Spinal cord (tissue), 10 donors: ENCODE data around the gene LGALS14. TPM values are rescaled to one million over a fixed set of nuclear protein-coding genes. Genes with fewer than 3 reads are reported as not detected.
"Not testable (repeated sequence)": the region's sequence is repeated elsewhere in the genome, so short reads cannot be mapped to it uniquely, and the experiment has no call there.

ENCODE experiments used
- DNase-seq, 6 donors: peaks; one replicate each; pipeline versions ENCODE4 v3.0.0 to v3.0.0-alpha.2; 2013 to 2015; ENCODE audit warnings: low spot score in 6 of 6, low read depth in 4 of 6
- H3K27ac ChIP-seq: one replicate; pipeline ENCODE4 v1.5.1; 2013; ENCODE audit warnings: low read depth, low read length, control low read depth
- H3K27me3 ChIP-seq: one replicate; pipeline ENCODE4 v1.6.1; 2013; ENCODE audit warnings: low read length; ENCODE audit not compliant: control insufficient read depth, insufficient read depth
- H3K36me3 ChIP-seq: one replicate; pipeline ENCODE4 v1.6.1; 2013; ENCODE audit warnings: low read length; ENCODE audit not compliant: control insufficient read depth, insufficient read depth
- H3K4me1 ChIP-seq: one replicate; pipeline ENCODE4 v1.6.1; 2013; ENCODE audit warnings: low read length; ENCODE audit not compliant: control insufficient read depth, insufficient read depth
- H3K4me3 ChIP-seq: one replicate; pipeline ENCODE4 v1.5.1; 2013; ENCODE audit warnings: low read depth, low read length, control low read depth
- H3K9me3 ChIP-seq: one replicate; pipeline ENCODE4 v1.6.1; 2013; ENCODE audit warnings: low read length; ENCODE audit not compliant: control insufficient read depth, insufficient read depth
- WGBS: methylation state at CpG from one replicate; pipeline ENCODE4 v1.1.5; 2013; ENCODE audit warnings: missing lambda C conversion rate; ENCODE audit not compliant: insufficient coverage; 5-methylcytosine and 5-hydroxymethylcytosine counted together
- polyA plus RNA-seq, 2 donors: library from polyadenylated mRNA; unstranded; fragments of 120-200 nt; gene quantifications; one replicate each; pipeline ENCODE4 v1.2.1, GENCODE V29; 2013; ENCODE audit not compliant: insufficient read length in 2 of 2
- total RNA-seq, 2 donors: library from RNA; depleted of rRNA in 1 of 2; stranded (reverse); fragments of 120-200 nt in 1 of 2; fragments of >200 nt in 1 of 2; gene quantifications; one replicate each; pipeline versions ENCODE4 v1.2.3 to v1.2.4, GENCODE V29; 2013 to 2014
- donor health status: healthy.

LGALS14 gene
- total and polyA plus RNA-seq, 4 donors, result 0.28 to 0.57 (median 0.35) TPM; not detected in 1

DNA sequence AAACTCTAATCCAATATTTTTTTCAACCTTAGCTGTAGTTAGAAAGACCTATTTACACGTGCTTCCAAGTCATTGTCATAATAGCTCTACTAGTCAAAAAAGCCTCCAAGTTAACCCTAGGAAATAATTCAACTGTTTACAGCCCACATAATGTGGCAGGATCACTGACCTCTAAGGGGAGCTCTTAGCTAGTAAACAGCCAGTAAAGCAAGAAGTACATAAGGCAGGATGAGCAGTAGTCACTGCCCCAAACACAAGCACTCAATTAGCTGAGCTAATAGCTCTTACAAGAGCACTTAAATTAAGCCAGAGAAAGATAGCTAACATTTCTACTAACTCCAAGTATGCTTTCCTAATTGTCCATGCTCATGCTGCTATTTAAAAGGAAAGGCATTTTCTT is 30.4 kb upstream of the LGALS14 start:
- peak in 1 of 6 donors; percentile 1 for DNase-seq
- WGBS, result no CpG with 5 or more reads among the region's 1 CpG
- H3K27ac ChIP-seq, H3K9me3 ChIP-seq, H3K4me3 ChIP-seq, H3K36me3 ChIP-seq, H3K27me3 ChIP-seq, H3K4me1 ChIP-seq: not testable (repeated sequence)

DNA sequence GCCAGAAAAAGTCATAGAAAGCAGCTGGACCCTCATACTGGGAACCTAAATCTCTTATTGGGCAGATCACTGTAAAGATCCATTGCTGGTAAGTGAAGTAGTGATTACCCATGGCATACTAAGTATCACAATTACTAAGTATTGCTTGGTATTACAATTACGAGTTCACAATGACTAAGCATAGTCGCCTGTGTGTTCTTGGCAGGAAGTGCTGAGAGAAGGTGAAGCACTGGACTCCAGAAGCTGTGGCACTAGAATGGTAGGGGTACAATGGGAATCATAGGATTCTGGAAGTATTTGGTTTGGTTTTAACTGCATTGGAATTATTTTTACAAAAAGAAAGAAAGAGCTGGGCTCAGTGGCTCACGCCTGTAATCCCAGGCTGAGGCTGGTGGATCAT is 28.3 kb upstream of the LGALS14 start:
- H3K4me3 ChIP-seq, result no peak overlapping the region
- H3K9me3 ChIP-seq, result no peaks in the 10 kb centered on the region

DNA sequence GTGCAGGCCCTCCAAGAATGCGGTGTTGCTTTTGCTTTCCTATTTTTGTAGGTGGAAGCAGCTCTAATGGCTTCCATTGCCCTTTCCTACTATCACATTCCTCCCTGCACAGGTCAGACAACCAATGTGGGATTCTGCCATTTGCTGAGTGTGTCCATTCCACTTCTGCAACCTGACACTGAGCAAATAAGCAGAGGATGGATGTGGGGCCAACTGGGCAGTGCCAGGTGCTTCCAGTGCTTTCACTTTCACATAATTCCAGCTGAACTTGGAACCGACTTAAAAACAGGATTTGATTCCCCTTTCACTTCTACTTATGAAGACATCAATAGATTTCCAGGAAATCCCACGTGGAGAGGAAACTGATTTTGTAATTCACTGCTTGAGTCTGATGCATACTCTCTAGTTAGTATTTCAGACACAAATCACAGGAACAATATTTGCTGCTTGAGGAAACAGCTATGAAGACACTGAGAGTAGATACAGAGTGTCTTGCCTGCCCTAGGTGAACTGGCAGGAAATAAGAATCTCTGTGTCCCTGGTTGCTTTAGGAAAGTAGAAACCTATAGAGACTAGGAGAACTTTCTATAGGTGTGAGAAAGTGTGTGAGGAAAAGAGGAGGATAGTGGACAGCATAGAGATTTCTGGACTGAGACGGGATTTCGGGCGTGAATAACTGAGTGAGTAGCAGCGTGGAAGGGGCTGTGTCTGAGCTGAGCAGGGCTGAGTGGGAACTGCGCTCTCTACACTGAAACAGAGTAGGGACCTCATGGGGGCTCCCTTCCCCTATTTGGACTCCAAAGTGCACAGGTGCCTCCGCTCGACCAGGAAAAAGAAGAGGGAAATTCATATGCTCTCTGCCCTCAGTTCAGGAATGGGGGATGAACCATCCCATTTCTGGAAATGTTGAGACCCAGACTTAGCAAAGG is 26.1 kb upstream of the LGALS14 start:
- DNase-seq, result no peak
- H3K27ac ChIP-seq, result no peak overlapping the region
- 74% methylated on average over 5 of the region's 10 CpGs for WGBS
- no peaks in the 10 kb centered on the region for H3K4me1 ChIP-seq
- H3K9me3 ChIP-seq, result no peaks in the 10 kb centered on the region
- H3K36me3 ChIP-seq, result no peaks in the 10 kb centered on the region
- peaks cover 5% of the 10 kb centered on the region for H3K27me3 ChIP-seq
- H3K4me3 ChIP-seq, result no peak overlapping the region

More for the DNA sequence above, 28.3 kb upstream of the LGALS14 start:
- H3K27ac ChIP-seq, result no peak overlapping the region
- H3K36me3 ChIP-seq, result no peaks in the 10 kb centered on the region
- WGBS, result no CpG with 5 or more reads among the region's 3 CpGs
- peaks cover 5% of the 10 kb centered on the region for H3K27me3 ChIP-seq
- no peak for DNase-seq
- H3K4me1 ChIP-seq, result no peaks in the 10 kb centered on the region

DNA sequence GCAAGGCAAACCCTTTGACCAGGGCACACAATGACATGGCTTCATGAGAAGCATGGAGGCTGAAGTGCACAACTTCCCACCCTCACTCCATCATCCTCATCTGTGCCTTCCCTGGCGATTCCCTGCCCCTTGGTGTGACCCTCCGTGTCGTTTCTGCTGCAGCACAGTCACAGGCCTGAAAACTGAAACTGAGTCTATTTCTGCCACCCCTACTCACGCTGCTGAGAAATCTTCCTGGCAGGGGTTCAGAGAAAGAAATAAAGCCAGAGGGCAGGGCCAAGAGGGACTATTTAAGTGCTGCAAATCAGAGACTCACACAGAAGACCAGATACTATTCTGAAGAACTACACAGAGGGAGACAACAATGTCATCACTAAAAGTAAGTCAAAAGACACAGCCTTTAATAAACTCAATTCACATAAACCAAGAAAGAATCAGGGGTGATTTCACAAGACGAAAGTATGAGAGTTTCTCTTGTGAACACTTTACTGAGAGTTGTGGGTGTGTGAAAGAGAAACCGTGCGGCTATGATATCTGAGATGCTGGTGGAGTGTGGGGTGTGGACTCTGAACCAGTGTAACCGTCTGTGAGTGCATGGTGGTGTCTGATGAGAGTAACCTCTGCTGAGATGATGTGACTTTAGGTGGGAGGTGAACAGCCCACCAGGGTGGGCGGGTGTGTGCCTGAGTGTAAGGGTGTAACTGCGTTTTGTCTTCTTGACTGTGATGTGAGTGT is 25.1 kb upstream of the LGALS14 start:
- DNase-seq, result no peak

DNA sequence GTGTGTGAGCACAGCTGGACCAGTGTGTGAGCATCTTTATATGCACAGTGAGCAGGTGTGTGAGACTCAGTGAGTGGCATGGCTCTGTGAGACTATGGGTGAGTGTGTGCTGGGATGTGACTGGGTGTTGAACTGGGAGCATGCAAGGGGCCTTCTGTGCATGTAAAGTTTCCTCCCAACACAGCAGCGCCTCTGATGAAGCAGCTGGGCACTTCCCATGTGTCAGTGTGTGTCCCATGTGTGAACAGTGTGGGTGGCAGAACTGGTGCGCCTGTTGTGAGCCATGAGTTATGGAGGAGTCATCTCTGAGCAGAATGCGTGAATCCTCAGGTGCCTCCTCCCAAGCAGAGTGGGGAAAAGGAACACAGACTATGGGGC is 24.5 kb upstream of the LGALS14 start:
- H3K27me3 ChIP-seq, result peaks cover 5% of the 10 kb centered on the region
- H3K4me3 ChIP-seq, result no peak overlapping the region
- DNase-seq, result no peak
- 90% methylated on average over 3 of the region's 3 CpGs for WGBS
- H3K36me3 ChIP-seq, result no peaks in the 10 kb centered on the region
- no peak overlapping the region for H3K27ac ChIP-seq
- H3K9me3 ChIP-seq, result no peaks in the 10 kb centered on the region
- no peaks in the 10 kb centered on the region for H3K4me1 ChIP-seq

More for the DNA sequence above, 25.1 kb upstream of the LGALS14 start:
- no peak overlapping the region for H3K4me3 ChIP-seq
- peaks cover 5% of the 10 kb centered on the region for H3K27me3 ChIP-seq
- H3K9me3 ChIP-seq, result no peaks in the 10 kb centered on the region
- no peak overlapping the region for H3K27ac ChIP-seq
- no peaks in the 10 kb centered on the region for H3K4me1 ChIP-seq
- 62% methylated on average over 6 of the region's 10 CpGs for WGBS
- H3K36me3 ChIP-seq, result no peaks in the 10 kb centered on the region

DNA sequence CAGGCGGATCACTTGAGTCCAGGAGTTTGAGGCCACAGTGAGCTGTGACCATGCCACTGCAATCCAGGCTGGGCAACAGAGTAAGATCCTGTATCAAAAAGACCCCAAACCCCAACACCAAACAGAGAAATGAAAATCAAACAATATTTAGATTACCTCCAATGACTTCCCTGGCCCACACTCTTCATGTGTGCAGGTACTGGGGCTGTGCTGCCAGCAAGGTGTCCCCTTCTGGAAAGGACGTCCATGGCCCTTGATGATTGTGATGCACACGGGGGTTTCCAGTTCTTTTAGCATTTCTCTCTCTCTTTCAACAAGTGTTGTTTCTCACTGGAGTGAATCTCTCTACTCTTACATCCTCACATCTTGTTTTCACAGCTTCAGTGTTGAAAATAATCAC is 23.7 kb upstream of the LGALS14 start:
- no peaks in the 10 kb centered on the region for H3K36me3 ChIP-seq
- peaks cover 3% of the 10 kb centered on the region for H3K27me3 ChIP-seq
- WGBS, result 72% methylated on average over 2 of the region's 3 CpGs
- no peaks in the 10 kb centered on the region for H3K9me3 ChIP-seq
- H3K4me1 ChIP-seq, result no peaks in the 10 kb centered on the region
- no peak overlapping the region for H3K27ac ChIP-seq
- H3K4me3 ChIP-seq, result no peak overlapping the region
- no peak for DNase-seq

DNA sequence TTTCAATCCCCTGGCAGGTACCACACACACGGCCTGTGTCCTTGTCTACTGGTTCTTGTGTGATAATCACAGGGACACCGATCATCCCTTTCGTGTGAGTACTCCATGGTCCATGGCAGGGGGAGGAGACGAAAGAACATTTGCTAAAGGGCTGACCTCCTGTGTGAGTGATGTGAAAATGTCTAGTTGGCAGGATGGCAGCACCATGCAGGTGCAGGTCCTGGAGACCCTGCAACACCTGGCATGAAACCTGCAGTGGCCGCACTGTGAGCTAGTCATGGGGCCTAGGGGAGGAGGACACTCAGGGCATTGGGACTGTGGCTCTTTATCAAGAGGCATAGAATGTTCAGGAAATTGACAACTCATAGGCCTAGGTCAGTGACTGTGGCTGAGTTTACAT is 22.9 kb upstream of the LGALS14 start:
- H3K4me3 ChIP-seq, result no peak overlapping the region
- WGBS, result 78% methylated on average over 5 of the region's 5 CpGs
- H3K9me3 ChIP-seq, result no peaks in the 10 kb centered on the region

DNA sequence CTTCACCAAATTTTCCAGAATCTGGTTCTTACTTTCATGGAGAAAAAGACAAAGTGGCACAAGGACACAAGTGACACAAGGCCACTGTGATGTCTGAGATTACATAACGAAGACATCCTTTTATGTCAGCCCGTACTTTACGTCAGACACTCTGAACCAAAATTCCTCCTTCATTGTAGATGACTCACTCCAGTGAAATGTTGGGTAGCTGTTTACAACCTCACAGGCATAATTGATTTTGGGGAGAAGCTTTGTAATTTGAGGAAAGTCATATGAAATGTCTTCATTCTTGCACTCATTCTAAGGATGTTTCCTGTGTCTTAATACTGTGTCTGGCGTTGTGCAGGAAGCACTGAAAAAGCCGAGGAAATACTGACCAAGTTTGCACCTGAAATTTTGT is 20.0 kb upstream of the LGALS14 start:
- no peaks in the 10 kb centered on the region for H3K27me3 ChIP-seq
- no peak overlapping the region for H3K27ac ChIP-seq
- H3K36me3 ChIP-seq, result no peaks in the 10 kb centered on the region
- no peaks in the 10 kb centered on the region for H3K9me3 ChIP-seq
- no peak for DNase-seq
- WGBS, result 65% methylated on average over 2 of the region's 5 CpGs
- no peaks in the 10 kb centered on the region for H3K4me1 ChIP-seq
- H3K4me3 ChIP-seq, result no peak overlapping the region

More for the DNA sequence above, 22.9 kb upstream of the LGALS14 start:
- H3K36me3 ChIP-seq, result no peaks in the 10 kb centered on the region
- H3K4me1 ChIP-seq, result no peaks in the 10 kb centered on the region
- no peak for DNase-seq
- no peak overlapping the region for H3K27ac ChIP-seq
- no peaks in the 10 kb centered on the region for H3K27me3 ChIP-seq

DNA sequence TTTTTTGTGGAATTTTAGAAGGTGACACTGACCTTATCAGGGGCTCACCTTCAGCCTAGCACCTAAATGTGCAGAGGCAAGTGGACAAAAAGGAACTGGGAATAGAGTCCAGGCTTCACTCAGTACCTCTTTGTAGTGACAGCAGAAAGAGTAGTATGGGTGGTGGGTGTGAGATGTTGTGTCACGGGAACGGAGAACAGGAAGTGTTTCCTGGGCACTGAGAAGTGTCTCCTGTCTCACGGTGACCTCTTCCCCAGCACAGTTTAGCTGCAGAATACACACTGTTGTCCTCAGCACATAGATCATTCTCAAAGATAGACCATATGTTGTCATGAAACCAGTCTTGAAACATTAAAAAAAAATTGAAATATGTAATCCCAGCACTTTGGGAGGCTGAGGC is 17.5 kb upstream of the LGALS14 start:
- no CpG with 5 or more reads among the region's 3 CpGs for WGBS
- H3K27ac ChIP-seq, result no peak overlapping the region
- no peak for DNase-seq

More for the DNA sequence above, 17.5 kb upstream of the LGALS14 start:
- H3K27me3 ChIP-seq, result no peaks in the 10 kb centered on the region
- H3K9me3 ChIP-seq, result no peaks in the 10 kb centered on the region
- H3K36me3 ChIP-seq, result no peaks in the 10 kb centered on the region
- H3K4me1 ChIP-seq, result no peaks in the 10 kb centered on the region
- H3K4me3 ChIP-seq, result no peak overlapping the region
